Uterus (tissue), 2 donors: Measurements from ENCODE around the gene ITSN1.

ENCODE experiments used
- POLR2A ChIP-seq, 2 donors: fragments of 450-650 bp; IDR thresholded peaks; one replicate each; pipeline ENCODE4 v1.6.1; 2016; ENCODE audit warnings: antibody characterized with exemption in 2 of 2, mild to moderate bottlenecking in 1 of 2, moderate library complexity in 1 of 2
- TF ChIP-seq, protein P1 (sequence below), 4 experiments: fragments of 200-600 bp in 2 of 4; fragments of 450-650 bp in 2 of 4; sonication (generic) in 2 of 4; IDR thresholded peaks; one replicate each; pipeline ENCODE4 v1.5.1; 2016 to 2019; ENCODE audit warnings: antibody characterized with exemption in 4 of 4, mild to moderate bottlenecking in 2 of 4, moderate library complexity in 1 of 4

DNA sequence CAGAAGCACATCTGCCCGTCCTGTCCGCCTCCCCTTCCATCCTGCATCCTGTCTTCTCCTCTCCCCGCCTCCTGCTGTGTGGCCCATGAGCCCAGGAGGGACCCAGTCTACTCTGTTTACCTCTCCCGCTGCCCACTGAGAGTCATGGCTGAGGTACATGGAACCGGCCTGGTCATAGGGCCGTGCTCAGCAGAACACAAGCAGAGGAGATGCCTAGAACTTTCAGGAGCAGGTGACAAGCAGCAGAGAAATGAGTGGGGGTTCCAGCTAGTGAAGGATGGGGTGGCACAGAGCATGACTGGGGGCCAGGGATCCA lies 202.5 kb downstream of the ITSN1 start:
- TF ChIP-seq, protein P1, sequence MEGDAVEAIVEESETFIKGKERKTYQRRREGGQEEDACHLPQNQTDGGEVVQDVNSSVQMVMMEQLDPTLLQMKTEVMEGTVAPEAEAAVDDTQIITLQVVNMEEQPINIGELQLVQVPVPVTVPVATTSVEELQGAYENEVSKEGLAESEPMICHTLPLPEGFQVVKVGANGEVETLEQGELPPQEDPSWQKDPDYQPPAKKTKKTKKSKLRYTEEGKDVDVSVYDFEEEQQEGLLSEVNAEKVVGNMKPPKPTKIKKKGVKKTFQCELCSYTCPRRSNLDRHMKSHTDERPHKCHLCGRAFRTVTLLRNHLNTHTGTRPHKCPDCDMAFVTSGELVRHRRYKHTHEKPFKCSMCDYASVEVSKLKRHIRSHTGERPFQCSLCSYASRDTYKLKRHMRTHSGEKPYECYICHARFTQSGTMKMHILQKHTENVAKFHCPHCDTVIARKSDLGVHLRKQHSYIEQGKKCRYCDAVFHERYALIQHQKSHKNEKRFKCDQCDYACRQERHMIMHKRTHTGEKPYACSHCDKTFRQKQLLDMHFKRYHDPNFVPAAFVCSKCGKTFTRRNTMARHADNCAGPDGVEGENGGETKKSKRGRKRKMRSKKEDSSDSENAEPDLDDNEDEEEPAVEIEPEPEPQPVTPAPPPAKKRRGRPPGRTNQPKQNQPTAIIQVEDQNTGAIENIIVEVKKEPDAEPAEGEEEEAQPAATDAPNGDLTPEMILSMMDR (IDR thresholded peaks at IDR 0.05): no peak
- no peak for TF ChIP-seq POLR2A (IDR thresholded peaks at IDR 0.05)
